ENCODE results near the gene TRPM1.

DNA sequence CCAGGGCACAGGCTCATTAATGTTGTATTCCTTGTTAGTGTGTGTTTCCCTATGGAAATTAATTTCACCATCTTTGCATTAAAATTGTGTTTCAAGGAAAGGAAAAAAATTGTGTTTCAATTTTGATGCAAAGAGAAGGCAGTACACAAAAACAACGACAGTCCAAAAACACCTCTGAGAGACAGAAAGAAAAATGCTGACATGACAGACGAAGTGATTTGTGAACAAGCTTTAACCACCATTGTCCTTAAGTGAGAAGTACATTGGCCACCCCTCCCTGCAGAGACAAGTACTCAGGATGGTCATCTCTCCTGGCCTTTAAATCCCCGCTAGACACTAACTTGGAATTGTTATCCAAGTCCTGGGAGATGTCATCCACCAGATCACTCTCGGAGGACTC, 59.9 kb downstream of the TRPM1 start:
- no peak for TF ChIP-seq POLR2A (IDR thresholded peaks at IDR 0.05; ENCODE audit: low read depth, low read length)
- no peak for TF ChIP-seq POLR2AphosphoS5 (IDR thresholded peaks at IDR 0.05; ENCODE audit: low read depth, low read length)
